ENCODE measurements around the gene NOS1AP.

NOS1AP gene

DNA sequence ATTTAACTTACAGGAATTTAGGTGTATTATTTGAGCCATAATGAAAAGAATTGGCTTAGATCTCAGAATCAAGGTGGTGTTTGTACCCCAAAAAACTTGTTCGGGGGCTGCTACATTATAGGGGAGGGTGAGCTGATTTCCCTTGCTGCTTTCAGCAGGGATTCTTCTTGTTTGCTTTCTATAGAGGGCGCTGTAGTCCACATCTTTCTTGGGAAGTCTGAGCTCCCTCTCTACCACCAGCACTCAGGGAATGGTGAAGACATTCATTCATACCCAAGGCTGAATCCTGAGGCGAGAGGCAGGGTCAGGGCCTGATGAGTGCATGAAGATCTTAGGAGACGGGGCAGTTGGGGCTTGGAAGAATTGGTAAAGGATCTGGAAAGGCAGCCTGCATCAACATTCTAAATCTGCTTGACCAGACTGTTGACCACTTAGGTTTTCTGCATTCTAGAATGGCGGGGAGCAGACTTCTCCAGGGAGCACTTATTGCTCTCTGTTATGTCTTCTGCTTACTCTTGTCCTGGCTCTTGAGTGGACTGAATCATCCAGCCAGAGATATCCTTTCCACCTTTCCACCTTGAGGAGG, 288.3 kb downstream of the NOS1AP start:
- DNase-seq, result peak; percentile 80
- no CpG with 5 or more reads among the region's 5 CpGs for WGBS (ENCODE audit: extremely low coverage, insufficient coverage, low lambda C conversion rate)
- H3K9ac ChIP-seq (ENCODE audit: low read length), result no peak overlapping the region

GRCh38 chr1:162358928-162359327, 289.4 kb downstream of the NOS1AP start:
- DNase-seq, result no peak
- H3K4me2 ChIP-seq (ENCODE audit: low read length), result no peak overlapping the region
- no peaks in the 10 kb centered on the region for H3K27me3 ChIP-seq (ENCODE audit: insufficient read depth, low read length, poor library complexity)
- H3K4me1 ChIP-seq (ENCODE audit: control insufficient read depth, low read depth, low read length), result no peaks in the 10 kb centered on the region
- no peak overlapping the region for H3K23ac ChIP-seq (ENCODE audit: low read length)
- H3K56ac ChIP-seq (ENCODE audit: low read length), result no peak overlapping the region
- no peaks in the 10 kb centered on the region for H3K79me2 ChIP-seq (ENCODE audit: control insufficient read depth, insufficient read depth, low read length)
- H3K36me3 ChIP-seq (ENCODE audit: control insufficient read depth, insufficient read depth, low read length), result no peaks in the 10 kb centered on the region
- no peak overlapping the region for H3K18ac ChIP-seq (ENCODE audit: low read length)
- H2BK120ac ChIP-seq (ENCODE audit: low read depth, low read length), result no peak overlapping the region
- no peaks in the 10 kb centered on the region for H3K79me1 ChIP-seq (ENCODE audit: low read length)
- H3K4ac ChIP-seq (ENCODE audit: low read depth, low read length), result no peak overlapping the region
- H3K4me3 ChIP-seq (ENCODE audit: low read length), result no peak overlapping the region
- no peak overlapping the region for H4K8ac ChIP-seq (ENCODE audit: low read depth, low read length)
- H3K9ac ChIP-seq (ENCODE audit: low read length), result no peak overlapping the region
- no peak overlapping the region for H2AK5ac ChIP-seq (ENCODE audit: low read length)
- H2BK5ac ChIP-seq (ENCODE audit: low read length), result no peak overlapping the region
- WGBS (ENCODE audit: extremely low coverage, insufficient coverage, low lambda C conversion rate), result no CpG with 5 or more reads among the region's 1 CpG
- no peak overlapping the region for H3K27ac ChIP-seq (ENCODE audit: low read depth, low read length)
- H4K5ac ChIP-seq (ENCODE audit: low read length), result no peak overlapping the region
- no peak overlapping the region for H2BK15ac ChIP-seq (replicated peaks; ENCODE audit: low read depth)

More for the DNA sequence above, 288.3 kb downstream of the NOS1AP start:
- Histone ChIP-seq H3K27ac (ENCODE audit: low read depth, low read length) (no peak overlapping the region), H3K79me2 (ENCODE audit: control insufficient read depth, insufficient read depth, low read length) (no peaks in the 10 kb centered on the region), H3K27me3 (ENCODE audit: insufficient read depth, low read length, poor library complexity) (no peaks in the 10 kb centered on the region), H3K4me2 (ENCODE audit: low read length) (no peak overlapping the region), H4K8ac (ENCODE audit: low read depth, low read length) (no peak overlapping the region), H3K4ac (ENCODE audit: low read depth, low read length) (no peak overlapping the region), H3K23ac (ENCODE audit: low read length) (no peak overlapping the region), H3K79me1 (ENCODE audit: low read length) (no peaks in the 10 kb centered on the region), H2AK5ac (ENCODE audit: low read length) (no peak overlapping the region), H2BK120ac (ENCODE audit: low read depth, low read length) (no peak overlapping the region), H3K4me1 (ENCODE audit: control insufficient read depth, low read depth, low read length) (peaks cover 9% of the 10 kb centered on the region), H3K18ac (ENCODE audit: low read length) (no peak overlapping the region), H3K4me3 (ENCODE audit: low read length) (no peak overlapping the region), H2BK5ac (ENCODE audit: low read length) (no peak overlapping the region), H3K36me3 (ENCODE audit: control insufficient read depth, insufficient read depth, low read length) (no peaks in the 10 kb centered on the region), H3K56ac (ENCODE audit: low read length) (no peak overlapping the region), H4K5ac (ENCODE audit: low read length) (no peak overlapping the region), H2BK15ac (replicated peaks; ENCODE audit: low read depth) (no peak overlapping the region)

DNA sequence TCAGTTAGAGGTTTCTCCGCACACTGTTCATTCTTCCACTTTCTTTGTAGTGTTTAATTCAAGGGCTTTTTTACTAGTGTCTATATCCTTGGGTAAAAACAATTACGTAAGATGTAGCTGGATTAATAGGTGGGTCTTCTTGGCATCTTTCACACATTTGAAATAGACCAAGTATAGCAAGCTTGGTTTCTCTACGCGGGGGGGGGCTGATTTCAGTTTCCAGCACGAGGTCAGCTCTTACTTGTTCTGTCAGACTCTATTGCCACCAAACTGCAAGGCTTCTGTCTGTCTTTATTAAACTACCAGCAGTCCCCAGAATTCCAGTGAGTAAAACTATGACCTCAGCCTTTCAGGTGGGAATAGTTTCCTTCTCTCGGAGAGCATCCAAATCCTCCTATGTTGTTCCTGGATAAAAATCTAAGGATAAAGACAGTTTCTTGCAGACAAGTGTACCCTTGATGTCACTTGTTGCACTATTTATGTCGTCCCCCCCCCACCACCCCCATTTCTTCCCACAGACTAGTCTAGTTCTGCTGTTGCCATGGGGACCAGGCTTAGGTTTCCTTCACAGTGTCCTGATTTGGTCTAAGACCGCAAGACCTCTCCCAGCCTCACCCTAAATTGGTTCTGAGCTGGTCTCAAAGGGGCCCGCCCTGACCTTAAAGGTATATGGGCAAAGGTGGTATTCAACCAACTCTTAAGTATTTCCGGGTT, 290.2 kb downstream of the NOS1AP start:
- H2AK5ac ChIP-seq (ENCODE audit: low read length), result no peak overlapping the region

GRCh38 chr1:162360237-162360873, 290.9 kb downstream of the NOS1AP start:
- Histone ChIP-seq H2BK120ac (ENCODE audit: low read depth, low read length) (no peak overlapping the region), H3K27me3 (ENCODE audit: insufficient read depth, low read length, poor library complexity) (no peaks in the 10 kb centered on the region)

More for the DNA sequence above, 290.2 kb downstream of the NOS1AP start:
- Histone ChIP-seq H2BK15ac (replicated peaks; ENCODE audit: low read depth) (no peak overlapping the region), H3K4ac (ENCODE audit: low read depth, low read length) (no peak overlapping the region), H3K79me1 (ENCODE audit: low read length) (no peaks in the 10 kb centered on the region), H3K23ac (ENCODE audit: low read length) (no peak overlapping the region), H3K79me2 (ENCODE audit: control insufficient read depth, insufficient read depth, low read length) (no peaks in the 10 kb centered on the region), H3K27ac (ENCODE audit: low read depth, low read length) (no peak overlapping the region), H2BK120ac (ENCODE audit: low read depth, low read length) (no peak overlapping the region), H3K18ac (ENCODE audit: low read length) (no peak overlapping the region), H3K27me3 (ENCODE audit: insufficient read depth, low read length, poor library complexity) (no peaks in the 10 kb centered on the region), H3K4me1 (ENCODE audit: control insufficient read depth, low read depth, low read length) (no peaks in the 10 kb centered on the region), H3K56ac (ENCODE audit: low read length) (no peak overlapping the region), H4K8ac (ENCODE audit: low read depth, low read length) (no peak overlapping the region), H3K4me2 (ENCODE audit: low read length) (no peak overlapping the region), H2BK5ac (ENCODE audit: low read length) (no peak overlapping the region), H4K5ac (ENCODE audit: low read length) (no peak overlapping the region), H3K36me3 (ENCODE audit: control insufficient read depth, insufficient read depth, low read length) (no peaks in the 10 kb centered on the region), H3K4me3 (ENCODE audit: low read length) (no peak overlapping the region), H3K9ac (ENCODE audit: low read length) (no peak overlapping the region)
- no peak for DNase-seq
- no CpG with 5 or more reads among the region's 10 CpGs for WGBS (ENCODE audit: extremely low coverage, insufficient coverage, low lambda C conversion rate)

DNA sequence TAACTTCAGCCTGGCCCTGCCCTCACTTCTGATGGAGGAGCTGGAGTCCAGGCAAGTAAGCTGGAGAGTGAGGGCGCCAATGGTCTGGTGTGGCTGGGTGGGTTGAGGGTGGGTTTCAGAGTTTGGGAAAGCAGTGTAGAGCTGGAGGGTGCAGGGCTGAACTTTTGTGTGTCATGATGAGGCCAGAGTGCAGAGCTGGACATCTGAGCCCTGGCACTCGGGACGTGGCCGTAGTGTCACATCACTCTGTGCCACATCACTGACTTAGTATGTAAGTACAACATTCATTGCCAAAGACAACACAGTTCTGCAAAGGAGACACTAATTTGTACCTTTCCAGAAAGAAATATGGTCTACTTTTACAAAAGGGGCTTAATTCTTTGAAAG, 291.4 kb downstream of the NOS1AP start:
- Histone ChIP-seq H3K4ac (ENCODE audit: low read depth, low read length) (no peak overlapping the region), H3K4me2 (ENCODE audit: low read length) (no peak overlapping the region), H2BK15ac (replicated peaks; ENCODE audit: low read depth) (no peak overlapping the region), H3K23ac (ENCODE audit: low read length) (no peak overlapping the region), H4K5ac (ENCODE audit: low read length) (no peak overlapping the region), H2BK120ac (ENCODE audit: low read depth, low read length) (no peak overlapping the region), H3K4me3 (ENCODE audit: low read length) (no peak overlapping the region), H3K27ac (ENCODE audit: low read depth, low read length) (no peak overlapping the region), H2BK5ac (ENCODE audit: low read length) (no peak overlapping the region), H3K36me3 (ENCODE audit: control insufficient read depth, insufficient read depth, low read length) (no peaks in the 10 kb centered on the region), H2AK5ac (ENCODE audit: low read length) (no peak overlapping the region), H3K27me3 (ENCODE audit: insufficient read depth, low read length, poor library complexity) (no peaks in the 10 kb centered on the region), H3K56ac (ENCODE audit: low read length) (no peak overlapping the region), H4K8ac (ENCODE audit: low read depth, low read length) (no peak overlapping the region), H3K9ac (ENCODE audit: low read length) (no peak overlapping the region), H3K79me1 (ENCODE audit: low read length) (no peaks in the 10 kb centered on the region), H3K18ac (ENCODE audit: low read length) (no peak overlapping the region), H3K4me1 (ENCODE audit: control insufficient read depth, low read depth, low read length) (no peaks in the 10 kb centered on the region), H3K79me2 (ENCODE audit: control insufficient read depth, insufficient read depth, low read length) (no peaks in the 10 kb centered on the region)
- no CpG with 5 or more reads among the region's 4 CpGs for WGBS (ENCODE audit: extremely low coverage, insufficient coverage, low lambda C conversion rate)
- no peak for DNase-seq

More at GRCh38 chr1:162360237-162360873, 290.9 kb downstream of the NOS1AP start:
- H3K36me3 ChIP-seq (ENCODE audit: control insufficient read depth, insufficient read depth, low read length), result no peaks in the 10 kb centered on the region
- H3K56ac ChIP-seq (ENCODE audit: low read length), result no peak overlapping the region
- no peak overlapping the region for H2AK5ac ChIP-seq (ENCODE audit: low read length)
- H3K4me1 ChIP-seq (ENCODE audit: control insufficient read depth, low read depth, low read length), result no peaks in the 10 kb centered on the region
- H3K4ac ChIP-seq (ENCODE audit: low read depth, low read length), result no peak overlapping the region
- no peak overlapping the region for H2BK15ac ChIP-seq (replicated peaks; ENCODE audit: low read depth)
- H3K23ac ChIP-seq (ENCODE audit: low read length), result no peak overlapping the region
- H3K79me1 ChIP-seq (ENCODE audit: low read length), result no peaks in the 10 kb centered on the region
- H3K4me2 ChIP-seq (ENCODE audit: low read length), result no peak overlapping the region
- H4K8ac ChIP-seq (ENCODE audit: low read depth, low read length), result no peak overlapping the region
- H4K5ac ChIP-seq (ENCODE audit: low read length), result no peak overlapping the region
- WGBS (ENCODE audit: extremely low coverage, insufficient coverage, low lambda C conversion rate), result no CpG with 5 or more reads among the region's 10 CpGs
- no peak for DNase-seq
- H3K4me3 ChIP-seq (ENCODE audit: low read length), result no peak overlapping the region
- H3K27ac ChIP-seq (ENCODE audit: low read depth, low read length), result no peak overlapping the region
- no peak overlapping the region for H3K18ac ChIP-seq (ENCODE audit: low read length)
- no peak overlapping the region for H3K9ac ChIP-seq (ENCODE audit: low read length)
- no peak overlapping the region for H2BK5ac ChIP-seq (ENCODE audit: low read length)
- H3K79me2 ChIP-seq (ENCODE audit: control insufficient read depth, insufficient read depth, low read length), result no peaks in the 10 kb centered on the region
